Kidney epithelial cell (primary cell): ENCODE results near the gene ASRGL1. TPM values are rescaled to one million over a fixed set of nuclear protein-coding genes. Genes with fewer than 3 reads are reported as not detected.

ENCODE experiments used
- DNase-seq: peaks from one replicate; pipeline ENCODE4 v3.0.0-alpha.2; 2010; ENCODE audit warnings: low read depth
- H3K27me3 ChIP-seq: 2 replicates; pipeline ENCODE4 v1.6.0; 2011; ENCODE audit warnings: low read length; ENCODE audit not compliant: control insufficient read depth, insufficient read depth
- H3K36me3 ChIP-seq: 2 replicates; pipeline ENCODE4 v1.5.1; 2011; ENCODE audit warnings: low read length; ENCODE audit not compliant: control insufficient read depth, insufficient read depth
- H3K4me3 ChIP-seq: 2 replicates; pipeline ENCODE4 v1.5.1; 2011; ENCODE audit warnings: low read depth, mild to moderate bottlenecking, control low read depth, low read length
- total RNA-seq: library from RNA; depleted of rRNA; stranded (reverse); fragments of >200 nt; gene quantifications from 2 replicates; pipeline ENCODE4 v1.2.3, GENCODE V29; 2015
- TF ChIP-seq, protein P1 (sequence below): IDR thresholded peaks from 2 replicates; pipeline ENCODE4 v1.5.1; 2011; ENCODE audit warnings: mild to moderate bottlenecking, moderate library complexity, low read length, control low read depth, inconsistent platforms; ENCODE audit not compliant: insufficient read depth, poor library complexity, severe bottlenecking

ASRGL1 gene
- total RNA-seq, 1 donor from 2014 or later = 20.3 TPM

DNA sequence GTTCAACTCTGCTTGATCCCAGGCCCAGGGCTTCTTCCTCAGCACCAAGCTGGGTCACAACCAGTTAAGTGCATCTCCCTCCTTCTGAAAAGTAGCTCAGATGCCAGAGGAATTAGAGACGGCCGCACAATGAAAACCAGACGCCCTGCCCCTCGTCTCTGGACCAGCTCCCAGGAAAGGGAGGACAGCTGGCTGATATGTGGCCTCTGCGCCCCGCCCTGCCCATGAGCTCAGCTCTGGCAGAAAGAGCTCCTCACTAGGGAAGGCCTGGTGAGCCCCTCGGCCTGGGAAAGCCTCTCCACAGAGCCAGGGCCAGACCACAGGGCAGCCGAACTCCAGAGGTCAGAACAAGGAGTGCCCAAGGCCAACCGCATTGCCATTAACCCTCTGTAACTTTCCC lies 63.5 kb downstream of the ASRGL1 start:
- Histone ChIP-seq H3K27me3 (no peaks in the 10 kb centered on the region), H3K36me3 (no peaks in the 10 kb centered on the region), H3K4me3 (no peak overlapping the region)
- TF ChIP-seq, protein P1, sequence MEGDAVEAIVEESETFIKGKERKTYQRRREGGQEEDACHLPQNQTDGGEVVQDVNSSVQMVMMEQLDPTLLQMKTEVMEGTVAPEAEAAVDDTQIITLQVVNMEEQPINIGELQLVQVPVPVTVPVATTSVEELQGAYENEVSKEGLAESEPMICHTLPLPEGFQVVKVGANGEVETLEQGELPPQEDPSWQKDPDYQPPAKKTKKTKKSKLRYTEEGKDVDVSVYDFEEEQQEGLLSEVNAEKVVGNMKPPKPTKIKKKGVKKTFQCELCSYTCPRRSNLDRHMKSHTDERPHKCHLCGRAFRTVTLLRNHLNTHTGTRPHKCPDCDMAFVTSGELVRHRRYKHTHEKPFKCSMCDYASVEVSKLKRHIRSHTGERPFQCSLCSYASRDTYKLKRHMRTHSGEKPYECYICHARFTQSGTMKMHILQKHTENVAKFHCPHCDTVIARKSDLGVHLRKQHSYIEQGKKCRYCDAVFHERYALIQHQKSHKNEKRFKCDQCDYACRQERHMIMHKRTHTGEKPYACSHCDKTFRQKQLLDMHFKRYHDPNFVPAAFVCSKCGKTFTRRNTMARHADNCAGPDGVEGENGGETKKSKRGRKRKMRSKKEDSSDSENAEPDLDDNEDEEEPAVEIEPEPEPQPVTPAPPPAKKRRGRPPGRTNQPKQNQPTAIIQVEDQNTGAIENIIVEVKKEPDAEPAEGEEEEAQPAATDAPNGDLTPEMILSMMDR = no peak
- DNase-seq = no peak

DNA sequence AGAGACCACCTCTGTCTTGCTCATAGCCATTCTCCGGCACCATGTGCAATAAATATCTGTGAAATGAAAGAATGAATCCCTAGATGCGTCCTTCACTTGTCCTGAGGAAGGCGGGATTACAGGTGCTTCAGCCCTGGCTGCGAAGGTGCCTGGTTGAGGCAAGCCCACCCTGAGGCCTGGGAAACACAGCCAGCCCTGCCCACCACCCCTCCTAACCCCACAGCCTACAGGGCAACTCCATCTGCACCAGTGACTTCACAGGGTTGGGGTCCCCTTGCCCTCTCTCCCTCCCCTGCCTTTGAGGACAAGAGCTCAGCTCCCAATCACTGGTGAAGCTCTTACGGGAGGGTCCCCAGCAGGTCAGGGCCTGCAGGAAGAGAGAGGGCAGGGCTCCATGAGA lies 64.1 kb downstream of the ASRGL1 start:
- TF ChIP-seq, protein P1 = no peak

DNA sequence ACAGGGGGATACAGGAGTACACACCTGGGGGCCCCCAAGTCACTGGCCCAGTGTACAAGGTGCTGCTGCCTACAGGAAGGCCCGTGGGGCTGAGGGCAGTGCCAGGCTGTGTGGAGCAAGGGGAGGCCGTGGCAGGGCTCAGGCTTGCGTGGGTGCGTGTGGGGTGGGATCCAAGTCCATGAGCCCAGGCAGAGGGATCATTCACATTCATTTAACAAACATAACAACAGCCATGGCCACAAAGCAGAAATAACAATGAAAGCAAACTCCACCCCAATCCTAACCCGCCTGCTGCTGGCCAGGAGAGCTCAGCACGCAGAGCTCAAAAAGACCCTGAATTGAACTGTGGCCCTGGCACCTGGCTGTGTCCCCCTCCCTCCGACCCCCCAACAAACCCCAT lies 64.6 kb downstream of the ASRGL1 start:
- Histone ChIP-seq H3K36me3 (no peaks in the 10 kb centered on the region), H3K4me3 (no peak overlapping the region), H3K27me3 (no peaks in the 10 kb centered on the region)
- DNase-seq = no peak
- TF ChIP-seq, protein P1 = no peak

More for the DNA sequence above, 64.1 kb downstream of the ASRGL1 start:
- no peak for DNase-seq
- Histone ChIP-seq H3K4me3 (no peak overlapping the region), H3K36me3 (no peaks in the 10 kb centered on the region), H3K27me3 (no peaks in the 10 kb centered on the region)

DNA sequence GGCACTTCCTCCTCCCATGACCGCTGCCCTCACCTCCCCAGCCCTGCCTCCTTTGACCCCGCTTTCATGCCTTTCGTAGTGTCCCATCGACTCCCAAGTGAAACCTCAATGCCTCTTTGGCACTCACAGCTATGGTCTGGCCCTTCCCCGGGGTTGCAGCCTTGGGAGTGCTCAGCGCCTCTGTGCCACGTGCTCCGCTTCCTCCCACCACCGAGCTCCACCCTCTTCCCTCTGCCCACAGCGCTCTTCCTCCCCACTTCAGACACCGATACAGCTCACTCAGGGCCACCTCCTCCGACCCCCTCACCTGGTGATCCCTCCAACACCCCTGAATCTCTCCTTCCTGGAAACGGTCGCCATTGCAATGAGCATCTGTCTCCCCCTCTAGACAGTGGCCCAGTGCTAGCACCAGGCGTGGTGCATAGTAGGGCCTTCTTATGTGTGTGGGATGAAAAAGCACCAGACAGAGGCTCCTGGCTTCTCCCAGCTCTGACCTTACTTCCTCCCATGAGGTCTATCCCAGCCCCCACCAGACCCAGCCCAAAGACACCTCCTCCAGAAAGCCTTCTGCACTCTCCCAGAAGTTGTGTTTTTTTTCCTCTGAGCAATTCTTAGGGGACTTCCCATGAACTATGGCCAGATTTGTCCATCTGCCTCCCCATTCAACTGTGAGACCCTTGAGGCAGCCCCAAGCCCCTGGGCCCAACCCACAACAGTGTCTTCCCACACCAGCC lies 65.1 kb downstream of the ASRGL1 start:
- no peaks in the 10 kb centered on the region for H3K36me3 ChIP-seq
- TF ChIP-seq, protein P1 = no peak
- DNase-seq = no peak
- H3K27me3 ChIP-seq = no peaks in the 10 kb centered on the region
- H3K4me3 ChIP-seq = no peak overlapping the region

DNA sequence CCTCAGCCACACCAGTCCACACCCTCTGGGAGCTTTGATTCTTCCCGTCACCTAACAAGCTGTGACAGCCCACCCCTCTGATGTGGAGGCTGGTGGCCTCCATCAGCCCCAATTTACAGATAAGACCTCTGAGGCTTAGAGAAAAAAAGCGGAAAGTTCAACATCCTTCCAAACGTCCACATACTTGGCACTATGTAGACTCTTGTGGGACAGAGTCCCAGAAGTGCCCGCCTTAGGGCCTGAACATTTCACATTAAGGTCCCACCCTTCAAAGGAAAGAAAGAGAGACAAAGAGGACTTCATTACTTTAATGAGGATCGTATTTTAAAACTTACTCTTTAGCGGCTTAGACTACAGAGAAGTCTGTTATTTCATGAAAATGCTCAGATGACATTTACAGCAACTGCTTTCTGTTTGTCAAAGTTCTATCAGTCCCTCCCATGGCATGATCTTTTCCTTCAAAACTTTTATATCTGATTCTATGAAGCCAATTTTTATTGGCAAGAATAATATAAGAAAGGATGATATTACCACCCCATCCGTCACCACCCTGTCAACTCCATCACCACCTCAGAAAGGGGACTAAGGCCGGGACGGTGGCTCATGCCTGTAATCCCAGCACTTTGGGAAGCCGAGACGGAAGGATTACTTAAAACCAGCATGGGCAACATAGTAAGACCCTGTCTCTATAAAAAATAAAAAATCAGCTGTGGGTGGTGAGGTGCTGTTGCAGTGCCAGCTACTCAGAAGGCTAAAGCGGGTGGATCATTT lies 65.9 kb downstream of the ASRGL1 start:
- Histone ChIP-seq H3K36me3 (no peaks in the 10 kb centered on the region), H3K27me3 (no peaks in the 10 kb centered on the region), H3K4me3 (no peak overlapping the region)
- DNase-seq = no peak
- TF ChIP-seq, protein P1 = no peak
